NT2/D1 (cell line): Measurements from ENCODE around the gene PDCL3.

Experiments used
- SUZ12 ChIP-seq: IDR thresholded peaks from 2 replicates; pipeline ENCODE4 v1.6.1; 2011; ENCODE audit not compliant: insufficient read length, insufficient read depth; ENCODE audit errors: extremely low read depth
- YY1 ChIP-seq: IDR thresholded peaks from 2 replicates; pipeline ENCODE4 v1.6.1; 2011; ENCODE audit not compliant: insufficient read length, insufficient read depth

GRCh38 chr2:100584816-100585215 is 22.0 kb downstream of the PDCL3 start:
- no peak for TF ChIP-seq YY1
- no peak for TF ChIP-seq SUZ12
